ENCODE data around the gene PRR3. TPM values are rescaled to one million over a fixed set of nuclear protein-coding genes. Genes with fewer than 3 reads are reported as not detected.

PRR3 gene
- total RNA-seq, 1 donor from 2014 or later, result 17.1 TPM

DNA sequence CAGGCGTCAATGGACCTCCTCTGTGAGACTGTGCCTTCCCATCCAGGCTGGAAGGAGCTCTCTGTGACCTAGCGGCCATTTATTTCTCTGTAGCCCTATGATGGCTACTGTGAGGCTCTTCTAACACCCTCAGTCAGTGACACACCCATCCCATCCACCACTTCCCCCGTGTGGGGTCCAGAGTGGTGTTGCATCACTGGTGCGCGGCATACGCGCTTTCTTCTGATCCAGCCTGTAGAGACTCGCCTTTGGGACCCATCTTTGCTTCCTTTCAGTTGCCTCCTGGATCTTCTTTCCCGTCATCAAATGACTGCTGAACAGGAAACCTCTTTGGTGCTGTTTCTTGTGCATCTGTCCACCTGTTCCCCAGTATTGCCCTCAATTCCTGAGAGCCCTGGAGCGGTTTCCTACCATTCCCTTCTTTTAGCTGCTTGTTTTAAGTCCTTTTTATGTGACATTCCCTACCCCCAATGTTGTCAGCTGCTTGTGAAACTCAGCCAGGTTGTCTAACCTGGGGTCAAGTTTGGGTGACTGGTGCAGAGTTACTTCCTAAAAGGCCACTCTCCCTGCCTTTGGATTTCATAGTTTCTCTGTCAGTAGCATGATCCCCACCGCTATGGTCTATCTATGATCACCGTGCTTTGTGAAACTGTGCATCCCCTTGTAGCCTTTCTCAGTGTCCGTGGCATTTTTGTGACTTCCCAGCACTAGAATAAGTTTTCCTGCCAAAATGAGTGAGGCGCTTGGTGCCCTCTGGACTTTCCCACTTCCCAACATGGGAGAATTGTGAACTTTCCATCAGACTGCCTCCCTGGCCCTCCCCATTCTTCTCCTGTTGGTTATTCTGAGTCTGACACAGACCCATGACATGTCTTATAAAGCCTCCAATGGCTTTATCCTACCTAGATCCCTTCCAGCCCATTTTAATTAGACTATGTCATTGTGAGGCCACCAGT is 5.7 kb downstream of the PRR3 start:
- Mint-ChIP-seq H3K27me3 (ENCODE audit: unreplicated experiment) (no peaks in the 10 kb centered on the region), H3K9me3 (ENCODE audit: unreplicated experiment) (no peaks in the 10 kb centered on the region), H3K27ac (ENCODE audit: unreplicated experiment) (peak overlapping the region; percentile 34), H3K4me3 (ENCODE audit: unreplicated experiment) (no peak overlapping the region), H3K36me3 (ENCODE audit: unreplicated experiment) (peaks cover 20% of the 10 kb centered on the region), H3K4me1 (ENCODE audit: unreplicated experiment) (peaks cover 14% of the 10 kb centered on the region)
- no peak for DNase-seq (ENCODE audit: extremely low spot score, unreplicated experiment)
- TF ChIP-seq, protein P1, sequence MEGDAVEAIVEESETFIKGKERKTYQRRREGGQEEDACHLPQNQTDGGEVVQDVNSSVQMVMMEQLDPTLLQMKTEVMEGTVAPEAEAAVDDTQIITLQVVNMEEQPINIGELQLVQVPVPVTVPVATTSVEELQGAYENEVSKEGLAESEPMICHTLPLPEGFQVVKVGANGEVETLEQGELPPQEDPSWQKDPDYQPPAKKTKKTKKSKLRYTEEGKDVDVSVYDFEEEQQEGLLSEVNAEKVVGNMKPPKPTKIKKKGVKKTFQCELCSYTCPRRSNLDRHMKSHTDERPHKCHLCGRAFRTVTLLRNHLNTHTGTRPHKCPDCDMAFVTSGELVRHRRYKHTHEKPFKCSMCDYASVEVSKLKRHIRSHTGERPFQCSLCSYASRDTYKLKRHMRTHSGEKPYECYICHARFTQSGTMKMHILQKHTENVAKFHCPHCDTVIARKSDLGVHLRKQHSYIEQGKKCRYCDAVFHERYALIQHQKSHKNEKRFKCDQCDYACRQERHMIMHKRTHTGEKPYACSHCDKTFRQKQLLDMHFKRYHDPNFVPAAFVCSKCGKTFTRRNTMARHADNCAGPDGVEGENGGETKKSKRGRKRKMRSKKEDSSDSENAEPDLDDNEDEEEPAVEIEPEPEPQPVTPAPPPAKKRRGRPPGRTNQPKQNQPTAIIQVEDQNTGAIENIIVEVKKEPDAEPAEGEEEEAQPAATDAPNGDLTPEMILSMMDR (IDR thresholded peaks at IDR 0.05), result no peak

DNA sequence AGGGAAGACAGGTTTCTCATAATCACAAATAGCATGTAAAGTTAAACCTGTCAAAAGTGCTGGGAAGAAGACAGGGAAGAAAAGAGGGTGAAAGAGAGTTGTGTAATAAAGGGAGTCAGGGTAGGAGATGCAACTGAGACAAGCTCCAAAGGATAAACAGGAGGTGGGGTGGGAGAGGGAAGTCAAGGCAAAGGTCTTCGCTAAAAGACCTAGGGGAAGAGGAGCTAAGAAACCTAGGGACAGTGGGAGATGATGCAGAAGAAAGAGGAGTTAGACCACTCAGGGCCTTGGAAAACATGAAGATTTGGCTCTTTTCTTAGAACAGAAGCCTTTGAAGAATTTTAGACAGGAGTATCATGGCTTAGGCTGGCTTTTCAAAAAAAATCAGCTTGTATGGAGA is 7.0 kb downstream of the PRR3 start:
- H3K4me1 Mint-ChIP-seq (ENCODE audit: unreplicated experiment), result peaks cover 6% of the 10 kb centered on the region
- no peaks in the 10 kb centered on the region for H3K27me3 Mint-ChIP-seq (ENCODE audit: unreplicated experiment)
- no peak for DNase-seq (ENCODE audit: extremely low spot score, unreplicated experiment)
- no peak overlapping the region for H3K4me3 Mint-ChIP-seq (ENCODE audit: unreplicated experiment)
- H3K36me3 Mint-ChIP-seq (ENCODE audit: unreplicated experiment), result peaks cover 20% of the 10 kb centered on the region
- H3K27ac Mint-ChIP-seq (ENCODE audit: unreplicated experiment), result no peak overlapping the region
- TF ChIP-seq, protein P1 (IDR thresholded peaks at IDR 0.05), result no peak
- H3K9me3 Mint-ChIP-seq (ENCODE audit: unreplicated experiment), result no peaks in the 10 kb centered on the region

DNA sequence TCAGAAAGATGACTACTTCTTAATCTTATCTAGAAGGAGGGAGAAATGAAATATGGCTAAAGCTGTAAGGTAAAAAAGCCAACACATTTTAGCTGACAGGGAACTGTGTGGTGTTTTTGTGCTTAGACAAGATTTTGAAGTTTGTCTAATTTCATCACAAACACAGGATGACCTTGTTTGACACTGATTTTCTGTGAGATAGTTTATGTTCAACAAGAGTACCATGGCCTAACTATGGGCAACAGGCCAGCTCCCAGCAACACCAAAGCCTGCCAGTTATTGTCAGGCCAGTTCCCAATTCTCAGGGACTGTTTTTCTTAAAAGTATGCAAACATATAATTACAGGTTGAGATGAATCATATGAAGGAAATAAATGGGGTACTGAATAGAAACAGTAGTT is 8.7 kb downstream of the PRR3 start:
- H3K27me3 Mint-ChIP-seq (ENCODE audit: unreplicated experiment), result no peaks in the 10 kb centered on the region
- H3K27ac Mint-ChIP-seq (ENCODE audit: unreplicated experiment), result no peak overlapping the region
- TF ChIP-seq, protein P1 (IDR thresholded peaks at IDR 0.05), result no peak
- H3K9me3 Mint-ChIP-seq (ENCODE audit: unreplicated experiment), result no peaks in the 10 kb centered on the region
- H3K4me1 Mint-ChIP-seq (ENCODE audit: unreplicated experiment), result peaks cover 15% of the 10 kb centered on the region
- peaks cover 17% of the 10 kb centered on the region for H3K36me3 Mint-ChIP-seq (ENCODE audit: unreplicated experiment)
- DNase-seq (ENCODE audit: extremely low spot score, unreplicated experiment), result no peak
- H3K4me3 Mint-ChIP-seq (ENCODE audit: unreplicated experiment), result no peak overlapping the region

DNA sequence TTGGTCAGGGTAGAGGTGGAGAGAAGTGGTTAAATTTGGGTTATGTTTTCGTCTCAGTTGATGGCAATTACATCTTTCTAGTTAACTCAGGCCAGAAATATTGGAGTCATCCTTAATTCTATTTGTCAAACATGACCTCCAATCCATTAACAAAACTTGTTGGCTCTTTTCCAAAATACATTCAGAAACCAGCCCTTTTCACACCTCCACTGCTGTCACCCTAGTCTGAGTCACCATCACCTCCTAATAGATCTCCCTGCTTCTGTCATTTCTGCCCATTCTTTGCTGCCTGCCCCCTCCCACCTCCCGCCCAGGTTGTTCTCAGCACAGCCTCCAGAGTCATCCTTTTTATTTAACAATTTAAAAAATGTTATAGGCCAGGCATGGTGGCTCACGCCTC is 11.2 kb downstream of the PRR3 start:
- no peaks in the 10 kb centered on the region for H3K9me3 Mint-ChIP-seq (ENCODE audit: unreplicated experiment)
- H3K4me3 Mint-ChIP-seq (ENCODE audit: unreplicated experiment), result no peak overlapping the region
- no peak for DNase-seq (ENCODE audit: extremely low spot score, unreplicated experiment)
- TF ChIP-seq, protein P1 (IDR thresholded peaks at IDR 0.05), result no peak
- peaks cover 38% of the 10 kb centered on the region for H3K4me1 Mint-ChIP-seq (ENCODE audit: unreplicated experiment)
- no peak overlapping the region for H3K27ac Mint-ChIP-seq (ENCODE audit: unreplicated experiment)
- peaks cover 2% of the 10 kb centered on the region for H3K36me3 Mint-ChIP-seq (ENCODE audit: unreplicated experiment)
- H3K27me3 Mint-ChIP-seq (ENCODE audit: unreplicated experiment), result no peaks in the 10 kb centered on the region

DNA sequence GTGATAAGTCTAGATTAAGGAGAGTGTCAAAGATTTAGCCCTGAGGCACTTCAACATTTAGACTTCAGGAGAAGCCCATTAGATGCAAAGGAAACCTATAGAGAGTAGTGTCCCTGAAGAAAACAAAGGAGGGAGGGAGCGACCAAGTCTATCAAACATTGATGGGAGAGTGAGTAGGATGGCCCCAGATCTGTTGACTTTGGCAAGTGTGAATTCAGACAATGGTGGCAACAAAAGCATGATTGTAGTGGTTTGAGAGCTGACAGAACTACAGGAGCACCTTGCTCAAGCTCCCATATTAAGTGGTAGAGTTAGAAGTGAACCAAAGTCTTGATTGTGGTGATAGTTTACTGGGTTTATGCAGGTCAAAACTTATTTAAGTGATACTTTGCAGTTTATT is 13.2 kb downstream of the PRR3 start:
- H3K27me3 Mint-ChIP-seq (ENCODE audit: unreplicated experiment), result no peaks in the 10 kb centered on the region
- H3K9me3 Mint-ChIP-seq (ENCODE audit: unreplicated experiment), result no peaks in the 10 kb centered on the region

More for the DNA sequence above, 13.2 kb downstream of the PRR3 start:
- H3K36me3 Mint-ChIP-seq (ENCODE audit: unreplicated experiment), result no peaks in the 10 kb centered on the region
- peaks cover 51% of the 10 kb centered on the region for H3K4me1 Mint-ChIP-seq (ENCODE audit: unreplicated experiment)
- H3K27ac Mint-ChIP-seq (ENCODE audit: unreplicated experiment), result peak overlapping the region; percentile 98
- peak overlapping the region; percentile 98 for H3K4me3 Mint-ChIP-seq (ENCODE audit: unreplicated experiment)
- DNase-seq (ENCODE audit: extremely low spot score, unreplicated experiment), result no peak
- TF ChIP-seq, protein P1 (IDR thresholded peaks at IDR 0.05), result no peak

Measured in osteocyte (in vitro differentiated cells).